Endothelial cell (in vitro differentiated cells): Measurements from ENCODE around the gene UBE2O. TPM values are rescaled to one million over a fixed set of nuclear protein-coding genes. Genes with fewer than 3 reads are reported as not detected.
A peak's percentile ranks its signal among the peaks of the same experiment; 100 is the strongest.

ENCODE experiments used
- DNase-seq: peaks from one replicate; pipeline ENCODE4 v3.0.0; 2021; ENCODE audit warnings: low spot score
- H3K27ac Mint-ChIP-seq: one replicate; pipeline ENCODE4 v1.8.0; 2021; ENCODE audit warnings: mixed read lengths, inconsistent platforms; ENCODE audit not compliant: unreplicated experiment
- H3K27me3 Mint-ChIP-seq: one replicate; pipeline ENCODE4 v1.8.0; 2021; ENCODE audit warnings: mild to moderate bottlenecking, moderate library complexity, mixed read lengths, inconsistent platforms; ENCODE audit not compliant: unreplicated experiment
- H3K36me3 Mint-ChIP-seq: one replicate; pipeline ENCODE4 v1.8.0; 2021; ENCODE audit warnings: mild to moderate bottlenecking, low read depth, mixed read lengths, inconsistent platforms; ENCODE audit not compliant: unreplicated experiment
- H3K4me1 Mint-ChIP-seq: one replicate; pipeline ENCODE4 v1.8.0; 2021; ENCODE audit warnings: mild to moderate bottlenecking, mixed read lengths, inconsistent platforms; ENCODE audit not compliant: unreplicated experiment
- H3K4me3 Mint-ChIP-seq: one replicate; pipeline ENCODE4 v1.8.0; 2021; ENCODE audit warnings: mild to moderate bottlenecking, mixed read lengths, inconsistent platforms; ENCODE audit not compliant: unreplicated experiment
- H3K9me3 Mint-ChIP-seq: one replicate; pipeline ENCODE4 v1.8.0; 2021; ENCODE audit warnings: mixed read lengths, inconsistent platforms; ENCODE audit not compliant: unreplicated experiment
- total RNA-seq: library from RNA; stranded (reverse); fragmentation: NEBNext Ultra II Directional; extraction: Animal tissue kit (Norgen Biotek cat#: 25700); gene quantifications from one replicate; pipeline ENCODE4 v1.2.1, GENCODE V29; 2021; ENCODE audit not compliant: unreplicated experiment
- TF ChIP-seq, protein P1 (sequence below): fragments of 200-600 bp; sonication (generic); IDR thresholded peaks from one replicate; pipeline ENCODE4 v1.5.0; 2021; ENCODE audit warnings: antibody characterized with exemption; ENCODE audit not compliant: unreplicated experiment

Gene UBE2O
- total RNA-seq, 1 donor from 2014 or later: 49.0 TPM

DNA sequence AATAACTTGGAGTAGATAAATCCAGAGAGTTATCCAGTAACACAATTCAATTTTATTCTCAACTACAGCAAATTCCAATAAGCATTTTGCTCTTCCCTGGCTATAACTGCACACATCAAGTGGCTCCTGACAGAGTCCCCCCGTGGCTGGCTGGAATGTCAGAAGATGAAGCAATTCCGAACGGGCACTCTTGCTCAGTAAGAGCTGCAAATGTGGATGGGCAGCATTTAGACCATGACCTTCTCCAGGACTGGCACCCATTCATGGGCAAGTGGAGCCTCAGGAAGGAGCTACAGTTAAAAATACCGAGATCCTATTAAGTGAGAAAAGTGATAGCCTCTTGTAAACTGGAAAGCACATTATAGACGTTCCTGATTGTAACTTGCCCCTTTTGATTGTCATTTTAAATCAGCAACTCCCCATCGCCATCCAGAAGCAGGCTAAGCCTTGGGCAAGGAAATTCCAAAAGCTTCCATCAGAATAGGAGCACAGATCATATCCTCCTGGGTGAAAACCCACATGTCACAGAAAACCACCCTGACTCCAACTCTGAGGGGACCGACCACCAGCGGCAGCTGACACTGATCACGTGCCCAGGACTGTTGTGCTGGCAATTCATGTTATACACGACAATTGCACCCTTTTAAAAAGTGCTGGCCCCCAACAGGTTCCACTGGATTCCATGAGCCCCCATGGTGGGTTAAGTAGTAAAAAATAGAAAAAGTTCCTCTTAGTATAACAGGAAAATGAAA is 7.1 kb downstream of the UBE2O start:
- Mint-ChIP-seq H3K27me3 (peaks cover 3% of the 10 kb centered on the region), H3K36me3 (peaks cover 3% of the 10 kb centered on the region), H3K4me3 (no peak overlapping the region), H3K27ac (peak overlapping the region; percentile 38), H3K9me3 (no peaks in the 10 kb centered on the region), H3K4me1 (peaks cover 57% of the 10 kb centered on the region)
- TF ChIP-seq, protein P1, sequence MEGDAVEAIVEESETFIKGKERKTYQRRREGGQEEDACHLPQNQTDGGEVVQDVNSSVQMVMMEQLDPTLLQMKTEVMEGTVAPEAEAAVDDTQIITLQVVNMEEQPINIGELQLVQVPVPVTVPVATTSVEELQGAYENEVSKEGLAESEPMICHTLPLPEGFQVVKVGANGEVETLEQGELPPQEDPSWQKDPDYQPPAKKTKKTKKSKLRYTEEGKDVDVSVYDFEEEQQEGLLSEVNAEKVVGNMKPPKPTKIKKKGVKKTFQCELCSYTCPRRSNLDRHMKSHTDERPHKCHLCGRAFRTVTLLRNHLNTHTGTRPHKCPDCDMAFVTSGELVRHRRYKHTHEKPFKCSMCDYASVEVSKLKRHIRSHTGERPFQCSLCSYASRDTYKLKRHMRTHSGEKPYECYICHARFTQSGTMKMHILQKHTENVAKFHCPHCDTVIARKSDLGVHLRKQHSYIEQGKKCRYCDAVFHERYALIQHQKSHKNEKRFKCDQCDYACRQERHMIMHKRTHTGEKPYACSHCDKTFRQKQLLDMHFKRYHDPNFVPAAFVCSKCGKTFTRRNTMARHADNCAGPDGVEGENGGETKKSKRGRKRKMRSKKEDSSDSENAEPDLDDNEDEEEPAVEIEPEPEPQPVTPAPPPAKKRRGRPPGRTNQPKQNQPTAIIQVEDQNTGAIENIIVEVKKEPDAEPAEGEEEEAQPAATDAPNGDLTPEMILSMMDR: no peak
- no peak for DNase-seq

DNA sequence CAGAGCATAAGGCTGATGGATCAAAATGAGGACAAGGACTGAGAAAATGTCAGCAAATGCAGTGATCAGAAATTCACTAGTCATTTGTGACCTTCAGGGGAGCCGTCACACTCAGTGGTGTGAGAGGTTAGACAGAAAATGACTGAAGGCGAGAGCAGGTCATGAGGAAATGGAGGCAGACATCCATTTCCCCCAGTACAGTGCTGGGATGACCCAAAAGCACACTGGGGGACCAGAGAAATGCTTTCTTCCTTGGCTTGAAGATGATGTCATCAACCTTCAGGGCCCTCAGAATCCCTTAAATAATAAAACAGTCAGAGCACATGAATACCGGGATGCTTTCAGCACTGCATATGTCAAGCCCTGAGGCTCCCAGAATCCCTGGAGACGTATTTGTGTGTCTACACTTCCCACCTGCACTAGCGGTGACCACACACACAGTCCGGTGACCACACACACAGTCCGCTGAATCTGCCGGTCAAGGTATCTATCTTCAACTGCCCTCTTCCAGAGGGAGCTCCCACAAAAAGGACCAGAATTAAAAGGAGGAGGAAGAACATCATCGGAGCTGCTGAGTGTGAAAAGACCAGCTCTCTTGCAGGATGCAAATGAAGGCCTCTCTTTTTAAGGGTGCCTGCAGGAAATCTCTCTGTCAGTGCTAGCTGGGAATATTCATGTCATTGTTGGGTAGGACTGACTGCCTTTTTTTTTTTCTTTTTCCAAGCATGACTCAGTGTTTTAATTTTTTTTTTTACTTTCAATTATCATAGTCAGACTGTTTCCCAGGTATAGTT is 8.2 kb downstream of the UBE2O start:
- Mint-ChIP-seq H3K4me1 (peaks cover 55% of the 10 kb centered on the region), H3K4me3 (no peak overlapping the region), H3K27me3 (peaks cover 3% of the 10 kb centered on the region), H3K9me3 (no peaks in the 10 kb centered on the region), H3K27ac (peak overlapping the region; percentile 39), H3K36me3 (peaks cover 3% of the 10 kb centered on the region)
- DNase-seq: no peak
- TF ChIP-seq, protein P1: no peak

DNA sequence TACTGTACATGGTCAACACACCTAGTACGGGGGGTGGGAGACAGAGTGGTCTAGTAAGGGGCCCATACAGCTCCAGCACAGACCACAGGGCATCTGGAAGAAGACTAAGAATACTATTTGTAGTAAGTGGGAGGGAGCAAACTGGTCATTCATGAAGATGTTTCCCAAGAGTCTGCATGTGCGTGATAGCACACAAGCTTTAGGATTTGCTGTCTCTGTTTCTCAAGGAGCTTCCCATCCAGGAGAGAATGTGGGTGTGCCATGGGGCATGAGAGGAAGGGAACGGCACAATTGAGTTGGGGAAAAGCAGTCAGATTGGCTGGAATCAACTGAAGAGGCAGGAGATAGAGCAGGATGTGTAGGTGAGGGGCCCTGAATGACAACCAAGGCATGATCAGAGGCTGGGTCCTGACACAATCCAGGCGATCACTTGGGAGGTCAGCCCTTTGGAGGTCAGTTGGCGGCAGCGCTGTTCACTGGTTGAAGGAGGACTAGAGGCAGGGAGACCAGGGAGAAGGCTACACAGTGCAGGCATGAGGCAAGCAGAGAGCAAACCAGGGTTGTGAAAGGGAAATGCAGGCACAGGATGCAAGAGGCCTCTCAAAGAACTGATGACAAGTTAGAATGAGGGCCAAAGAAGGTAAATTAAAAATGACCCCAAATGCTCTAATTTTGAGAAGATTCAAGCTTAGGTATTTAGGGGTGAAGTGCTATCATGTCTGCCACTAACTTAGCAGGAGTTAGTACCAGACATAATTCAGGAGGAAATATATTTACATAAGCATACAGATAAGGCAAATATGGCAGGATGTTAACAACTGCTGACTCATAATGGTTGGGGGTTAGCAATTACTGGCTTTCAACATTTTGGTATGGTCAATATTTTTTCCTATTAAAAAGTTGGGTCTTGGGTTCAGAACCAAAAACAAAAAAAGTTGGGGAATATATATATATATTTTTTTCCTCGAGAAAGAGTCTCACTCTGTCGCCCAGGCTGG is 10.3 kb downstream of the UBE2O start:
- Mint-ChIP-seq H3K27me3 (no peaks in the 10 kb centered on the region), H3K36me3 (peaks cover 10% of the 10 kb centered on the region), H3K27ac (peak overlapping the region; percentile 37), H3K4me1 (peaks cover 52% of the 10 kb centered on the region), H3K4me3 (no peak overlapping the region), H3K9me3 (no peaks in the 10 kb centered on the region)
- TF ChIP-seq, protein P1: no peak
- DNase-seq: no peak

DNA sequence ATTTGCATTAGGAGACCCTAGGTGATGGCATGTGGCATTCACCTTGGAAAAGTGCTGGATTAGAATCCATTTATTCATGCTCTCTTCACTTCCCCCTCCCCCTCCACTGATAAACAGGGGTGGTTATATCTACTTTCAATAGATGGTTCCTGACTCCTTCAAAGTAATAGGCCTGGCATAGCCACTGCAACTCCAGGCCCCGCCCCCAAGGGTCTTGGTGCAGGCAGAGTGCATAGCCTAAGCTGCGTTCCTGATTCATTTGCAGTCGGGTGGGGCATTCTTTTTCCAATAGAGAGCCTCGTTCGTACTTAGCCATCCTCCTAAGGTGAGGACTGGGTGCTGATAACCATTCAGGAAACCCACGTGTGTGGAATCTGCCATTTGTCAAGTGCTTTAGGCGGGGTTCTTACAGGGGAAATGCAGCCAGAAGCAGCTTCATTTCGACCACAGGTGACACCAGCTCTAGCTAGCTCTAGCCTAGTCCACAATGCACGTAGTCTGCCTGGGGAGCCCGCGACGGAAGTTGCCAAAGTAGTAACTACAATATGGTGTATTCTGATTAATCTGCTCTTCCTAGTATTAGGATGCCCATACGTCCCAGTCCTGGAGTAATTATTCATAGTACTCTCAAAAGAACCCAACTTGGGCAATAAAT is 11.1 kb downstream of the UBE2O start:
- no peaks in the 10 kb centered on the region for H3K9me3 Mint-ChIP-seq
- peaks cover 44% of the 10 kb centered on the region for H3K4me1 Mint-ChIP-seq
- TF ChIP-seq, protein P1: no peak
- H3K27me3 Mint-ChIP-seq: no peaks in the 10 kb centered on the region
- H3K36me3 Mint-ChIP-seq: peaks cover 10% of the 10 kb centered on the region
- no peak overlapping the region for H3K27ac Mint-ChIP-seq
- no peak overlapping the region for H3K4me3 Mint-ChIP-seq
- DNase-seq: no peak
